Upper lobe of left lung (tissue), 6 donors: ENCODE results near the gene SNX13. TPM values are rescaled to one million over a fixed set of nuclear protein-coding genes. Genes with fewer than 3 reads are reported as not detected.

ENCODE experiments used
- ATAC-seq, 2 donors: fragments of 200-7000 bp; cut with Tn5 transposase; one replicate each; pipeline ENCODE4 v1.9.1; 2022; ENCODE audit warnings: mild to moderate bottlenecking in 2 of 2, moderate library complexity in 2 of 2; ENCODE audit not compliant: low FRiP score in 2 of 2
- DNase-seq, 2 donors: peaks; one replicate each; pipeline ENCODE4 v3.0.0-alpha.2; 2019 to 2020
- H3K27ac ChIP-seq, 4 donors: fragments of 200-600 bp; sonication (generic); one replicate each; pipeline ENCODE4 v1.5.1; 2016 to 2019
- H3K27me3 ChIP-seq, 4 donors: fragments of 200-600 bp; sonication (generic); one replicate each; pipeline ENCODE4 v1.5.1; 2017 to 2019
- H3K36me3 ChIP-seq, 4 donors: fragments of 200-600 bp; sonication (generic); one replicate each; pipeline ENCODE4 v1.5.1; 2016 to 2019
- H3K4me1 ChIP-seq, 4 donors: fragments of 200-600 bp; sonication (generic); one replicate each; pipeline ENCODE4 v1.5.1; 2018 to 2019
- H3K4me3 ChIP-seq, 4 donors: fragments of 200-600 bp; sonication (generic); one replicate each; pipeline ENCODE4 v1.5.1; 2017 to 2019; ENCODE audit warnings: mild to moderate bottlenecking in 2 of 4, moderate library complexity in 1 of 4
- H3K9me3 ChIP-seq, 4 donors: fragments of 200-600 bp; sonication (generic); one replicate each; pipeline ENCODE4 v1.5.1; 2018 to 2019
- EP300 ChIP-seq, 4 donors: sonication (generic); formaldehyde crosslinking; IDR thresholded peaks; one replicate each; pipeline ENCODE4 v1.5.1; 2017; ENCODE audit warnings: antibody characterized with exemption in 4 of 4, control low read depth in 2 of 4
- POLR2A ChIP-seq, 4 donors: fragments of 450-650 bp; IDR thresholded peaks; one replicate each; pipeline ENCODE4 v1.5.1; 2016 to 2017; ENCODE audit warnings: antibody characterized with exemption in 4 of 4, mild to moderate bottlenecking in 2 of 4
- POLR2AphosphoS5 ChIP-seq, 2 donors: sonication (generic); formaldehyde crosslinking; IDR thresholded peaks; one replicate each; pipeline ENCODE4 v1.5.1; 2017; ENCODE audit warnings: antibody characterized with exemption in 2 of 2
- WGBS, 2 donors: methylation state at CpG; one replicate each; pipeline ENCODE4 v1.1.5; 2017 to 2018; 5-methylcytosine and 5-hydroxymethylcytosine counted together
- total RNA-seq, 6 donors: library from RNA; depleted of rRNA in 4 of 6; stranded (reverse); fragments of >200 nt in 4 of 6; gene quantifications; one replicate each; pipeline versions ENCODE4 v1.1.0 to v1.2.1, GENCODE V29; 2016 to 2021
- TF ChIP-seq, protein P1 (sequence below), 6 experiments: fragments of 450-650 bp in 4 of 6; fragments of 200-600 bp in 2 of 6; sonication (generic) in 2 of 6; IDR thresholded peaks; one replicate each; pipeline ENCODE4 v1.5.1; 2016 to 2019; ENCODE audit warnings: antibody characterized with exemption in 6 of 6
- donor health status: DM: no; HTN: no; CAD: no; lungs with moderate emphysema.
- donor health status: DM: no; HTN: yes; CAD: no; lungs with severe emphysema.

SNX13 gene
- total RNA-seq, 6 donors from 2014 or later = 17.1 to 195 (median 53.3) TPM

DNA sequence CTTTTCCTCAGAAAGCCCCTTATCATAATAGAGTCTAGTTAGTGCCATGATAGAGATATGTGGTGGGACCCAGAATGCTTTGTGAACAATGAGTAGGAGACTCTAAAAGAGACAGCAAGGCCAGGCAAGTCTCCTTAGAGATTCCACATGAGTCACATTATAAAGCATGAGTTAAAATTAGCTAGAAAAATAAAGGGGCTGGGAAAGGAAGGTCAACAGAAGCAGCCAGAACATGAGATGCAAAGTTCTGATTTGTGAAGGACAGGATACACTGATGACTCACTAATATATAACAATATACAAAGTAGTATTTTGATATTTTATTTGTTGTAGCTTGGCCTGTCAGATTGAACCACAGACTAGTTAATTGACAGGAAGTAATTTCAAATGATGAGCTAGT lies 25.3 kb upstream of the SNX13 start:
- no peak for DNase-seq
- Histone ChIP-seq H3K27me3 (no peaks in the 10 kb centered on the region), H3K4me1 (no peaks in the 10 kb centered on the region), H3K9me3 (no peaks in the 10 kb centered on the region), H3K4me3 (no peak overlapping the region), H3K36me3 (no peaks in the 10 kb centered on the region), H3K27ac (no peak overlapping the region)
- TF ChIP-seq EP300 (IDR thresholded peaks at IDR 0.05) = no peak
- TF ChIP-seq, protein P1, sequence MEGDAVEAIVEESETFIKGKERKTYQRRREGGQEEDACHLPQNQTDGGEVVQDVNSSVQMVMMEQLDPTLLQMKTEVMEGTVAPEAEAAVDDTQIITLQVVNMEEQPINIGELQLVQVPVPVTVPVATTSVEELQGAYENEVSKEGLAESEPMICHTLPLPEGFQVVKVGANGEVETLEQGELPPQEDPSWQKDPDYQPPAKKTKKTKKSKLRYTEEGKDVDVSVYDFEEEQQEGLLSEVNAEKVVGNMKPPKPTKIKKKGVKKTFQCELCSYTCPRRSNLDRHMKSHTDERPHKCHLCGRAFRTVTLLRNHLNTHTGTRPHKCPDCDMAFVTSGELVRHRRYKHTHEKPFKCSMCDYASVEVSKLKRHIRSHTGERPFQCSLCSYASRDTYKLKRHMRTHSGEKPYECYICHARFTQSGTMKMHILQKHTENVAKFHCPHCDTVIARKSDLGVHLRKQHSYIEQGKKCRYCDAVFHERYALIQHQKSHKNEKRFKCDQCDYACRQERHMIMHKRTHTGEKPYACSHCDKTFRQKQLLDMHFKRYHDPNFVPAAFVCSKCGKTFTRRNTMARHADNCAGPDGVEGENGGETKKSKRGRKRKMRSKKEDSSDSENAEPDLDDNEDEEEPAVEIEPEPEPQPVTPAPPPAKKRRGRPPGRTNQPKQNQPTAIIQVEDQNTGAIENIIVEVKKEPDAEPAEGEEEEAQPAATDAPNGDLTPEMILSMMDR (IDR thresholded peaks at IDR 0.05) = no peak
- TF ChIP-seq POLR2AphosphoS5 (IDR thresholded peaks at IDR 0.05) = no peak
- TF ChIP-seq POLR2A (IDR thresholded peaks at IDR 0.05) = no peak
- ATAC-seq = no peak

DNA sequence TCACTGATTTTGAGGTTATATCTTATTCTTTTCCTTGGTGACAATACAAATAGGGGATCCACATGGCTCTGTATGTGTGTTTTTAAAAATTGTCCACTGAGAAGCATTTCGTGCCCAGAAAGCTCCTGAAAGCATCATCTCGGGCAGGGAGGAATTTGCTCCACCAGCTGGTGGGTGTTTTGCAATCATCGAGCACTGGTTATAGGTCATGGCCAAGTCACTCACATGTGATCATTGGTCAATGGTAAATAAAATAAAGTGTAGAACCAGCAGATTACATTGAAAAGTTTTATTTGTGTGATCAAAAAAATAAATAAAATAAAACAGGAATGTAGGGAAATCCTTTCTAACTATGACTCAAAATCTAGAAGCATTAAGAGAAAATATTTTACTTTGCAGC lies 23.0 kb upstream of the SNX13 start:
- Histone ChIP-seq H3K27me3 (no peaks in the 10 kb centered on the region), H3K9me3 (no peaks in the 10 kb centered on the region), H3K4me1 (no peaks in the 10 kb centered on the region), H3K4me3 (no peak overlapping the region), H3K36me3 (no peaks in the 10 kb centered on the region), H3K27ac (no peak overlapping the region)
- 69 to 76% methylated on average over 3 of the region's 3 CpGs for WGBS, 2 donors
- TF ChIP-seq EP300 (IDR thresholded peaks at IDR 0.05) (no peak), POLR2AphosphoS5 (IDR thresholded peaks at IDR 0.05) (no peak), POLR2A (IDR thresholded peaks at IDR 0.05) (no peak)
- TF ChIP-seq, protein P1 (IDR thresholded peaks at IDR 0.05) = no peak
- ATAC-seq (peak in 1 of 2 donors; percentile 32), DNase-seq (no peak)

DNA sequence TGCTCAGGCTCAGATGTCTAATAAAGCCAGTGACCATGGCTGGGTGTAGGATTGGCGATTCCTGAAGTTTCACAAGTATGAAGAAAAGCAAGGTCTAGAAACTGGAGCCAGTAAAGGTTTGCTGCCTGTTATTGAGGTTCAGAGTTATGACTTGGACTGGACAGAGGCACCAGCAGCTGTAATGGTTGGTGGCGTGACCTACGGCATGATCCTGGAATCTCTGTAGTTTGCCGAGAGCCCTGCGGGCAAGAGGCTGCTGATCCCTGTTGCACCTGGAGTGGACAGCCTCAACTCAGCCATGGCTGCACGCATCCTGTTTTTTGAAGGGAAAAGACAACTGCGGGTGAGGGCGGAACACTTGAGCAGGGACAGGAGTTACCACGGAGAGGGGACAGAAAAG lies 22.4 kb upstream of the SNX13 start:
- H3K36me3 ChIP-seq = no peaks in the 10 kb centered on the region
- no peaks in the 10 kb centered on the region for H3K27me3 ChIP-seq
- H3K9me3 ChIP-seq = no peaks in the 10 kb centered on the region
- no peaks in the 10 kb centered on the region for H3K4me1 ChIP-seq
- TF ChIP-seq POLR2AphosphoS5 (IDR thresholded peaks at IDR 0.05) (no peak), POLR2A (IDR thresholded peaks at IDR 0.05) (no peak), EP300 (IDR thresholded peaks at IDR 0.05) (no peak)
- TF ChIP-seq, protein P1 (IDR thresholded peaks at IDR 0.05) = no peak
- DNase-seq (no peak), ATAC-seq (no peak)
- no peak overlapping the region for H3K4me3 ChIP-seq
- WGBS, 2 donors = 93 to 97% methylated on average over 9 of the region's 9 CpGs
- H3K27ac ChIP-seq = no peak overlapping the region

DNA sequence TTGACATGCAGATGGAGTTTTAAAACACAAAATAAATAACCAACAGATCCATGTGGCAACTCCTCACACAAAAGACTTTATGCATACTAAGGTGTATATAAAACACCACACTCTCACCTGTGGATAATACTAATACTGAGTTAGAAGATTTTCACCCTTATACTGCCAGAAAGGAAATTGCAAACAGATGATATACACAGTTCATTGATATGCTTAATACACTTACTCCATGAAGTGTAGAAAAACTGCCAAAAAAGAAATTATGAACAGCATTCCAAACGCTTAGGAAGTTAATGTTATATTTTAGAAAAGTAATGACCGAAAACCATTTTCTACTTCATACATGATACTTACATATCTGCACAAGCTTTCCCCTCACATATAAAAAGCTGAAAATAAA lies 17.6 kb upstream of the SNX13 start:
- H3K9me3 ChIP-seq = no peaks in the 10 kb centered on the region
- no peaks in the 10 kb centered on the region for H3K27me3 ChIP-seq
- ATAC-seq = no peak
- H3K4me3 ChIP-seq = no peak overlapping the region
- H3K4me1 ChIP-seq = no peaks in the 10 kb centered on the region
- no peak for DNase-seq
- WGBS, 2 donors = 87 to 91% methylated on average over 2 of the region's 2 CpGs
- H3K27ac ChIP-seq = no peak overlapping the region
- TF ChIP-seq POLR2A (IDR thresholded peaks at IDR 0.05) (no peak), POLR2AphosphoS5 (IDR thresholded peaks at IDR 0.05) (no peak), EP300 (IDR thresholded peaks at IDR 0.05) (no peak)
- TF ChIP-seq, protein P1 (IDR thresholded peaks at IDR 0.05) = no peak
- no peaks in the 10 kb centered on the region for H3K36me3 ChIP-seq

DNA sequence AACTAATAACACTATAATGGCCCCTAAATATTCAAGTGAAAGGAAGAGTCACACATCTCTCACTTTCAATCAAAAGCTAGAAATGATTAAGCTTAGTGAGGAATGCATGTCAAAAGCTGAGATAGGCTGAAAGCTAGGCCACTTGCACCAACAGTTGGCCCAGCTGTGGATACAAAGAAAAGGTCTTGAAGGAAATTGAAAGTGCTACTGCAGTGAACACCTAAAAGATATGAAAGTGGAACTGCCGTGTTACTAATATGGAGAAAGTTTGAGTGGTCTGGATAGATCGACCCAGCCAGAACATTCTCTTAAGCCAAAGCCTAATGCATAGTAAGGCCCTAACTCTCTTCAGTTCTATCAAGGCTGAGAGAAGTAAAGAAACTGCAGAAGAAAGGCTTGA lies 12.1 kb upstream of the SNX13 start:
- DNase-seq (no peak), ATAC-seq (no peak)
- H3K4me3 ChIP-seq = no peak overlapping the region
- H3K9me3 ChIP-seq = no peaks in the 10 kb centered on the region
- no peak overlapping the region for H3K27ac ChIP-seq
- 84 to 96% methylated on average over 2 of the region's 2 CpGs for WGBS, 2 donors
- H3K36me3 ChIP-seq = no peaks in the 10 kb centered on the region
- no peak for TF ChIP-seq POLR2AphosphoS5 (IDR thresholded peaks at IDR 0.05)
- no peaks in the 10 kb centered on the region for H3K4me1 ChIP-seq
- no peaks in the 10 kb centered on the region for H3K27me3 ChIP-seq
